Measurements from ENCODE around the gene AR.

Gene AR, protein sequence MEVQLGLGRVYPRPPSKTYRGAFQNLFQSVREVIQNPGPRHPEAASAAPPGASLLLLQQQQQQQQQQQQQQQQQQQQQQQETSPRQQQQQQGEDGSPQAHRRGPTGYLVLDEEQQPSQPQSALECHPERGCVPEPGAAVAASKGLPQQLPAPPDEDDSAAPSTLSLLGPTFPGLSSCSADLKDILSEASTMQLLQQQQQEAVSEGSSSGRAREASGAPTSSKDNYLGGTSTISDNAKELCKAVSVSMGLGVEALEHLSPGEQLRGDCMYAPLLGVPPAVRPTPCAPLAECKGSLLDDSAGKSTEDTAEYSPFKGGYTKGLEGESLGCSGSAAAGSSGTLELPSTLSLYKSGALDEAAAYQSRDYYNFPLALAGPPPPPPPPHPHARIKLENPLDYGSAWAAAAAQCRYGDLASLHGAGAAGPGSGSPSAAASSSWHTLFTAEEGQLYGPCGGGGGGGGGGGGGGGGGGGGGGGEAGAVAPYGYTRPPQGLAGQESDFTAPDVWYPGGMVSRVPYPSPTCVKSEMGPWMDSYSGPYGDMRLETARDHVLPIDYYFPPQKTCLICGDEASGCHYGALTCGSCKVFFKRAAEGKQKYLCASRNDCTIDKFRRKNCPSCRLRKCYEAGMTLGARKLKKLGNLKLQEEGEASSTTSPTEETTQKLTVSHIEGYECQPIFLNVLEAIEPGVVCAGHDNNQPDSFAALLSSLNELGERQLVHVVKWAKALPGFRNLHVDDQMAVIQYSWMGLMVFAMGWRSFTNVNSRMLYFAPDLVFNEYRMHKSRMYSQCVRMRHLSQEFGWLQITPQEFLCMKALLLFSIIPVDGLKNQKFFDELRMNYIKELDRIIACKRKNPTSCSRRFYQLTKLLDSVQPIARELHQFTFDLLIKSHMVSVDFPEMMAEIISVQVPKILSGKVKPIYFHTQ

DNA sequence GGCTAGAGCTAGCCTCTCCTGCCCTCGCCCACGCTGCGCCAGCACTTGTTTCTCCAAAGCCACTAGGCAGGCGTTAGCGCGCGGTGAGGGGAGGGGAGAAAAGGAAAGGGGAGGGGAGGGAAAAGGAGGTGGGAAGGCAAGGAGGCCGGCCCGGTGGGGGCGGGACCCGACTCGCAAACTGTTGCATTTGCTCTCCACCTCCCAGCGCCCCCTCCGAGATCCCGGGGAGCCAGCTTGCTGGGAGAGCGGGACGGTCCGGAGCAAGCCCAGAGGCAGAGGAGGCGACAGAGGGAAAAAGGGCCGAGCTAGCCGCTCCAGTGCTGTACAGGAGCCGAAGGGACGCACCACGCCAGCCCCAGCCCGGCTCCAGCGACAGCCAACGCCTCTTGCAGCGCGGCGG, at the start of gene AR:
TSS of gene AR (plus strand) at position 204 of the 400 bp plus-strand sequence. CDS start 1,126 bp downstream, outside the sequence.
- DNase-seq (ENCODE audit: low read depth in 2 of 3, low spot score in 2 of 3), result no peak

DNA sequence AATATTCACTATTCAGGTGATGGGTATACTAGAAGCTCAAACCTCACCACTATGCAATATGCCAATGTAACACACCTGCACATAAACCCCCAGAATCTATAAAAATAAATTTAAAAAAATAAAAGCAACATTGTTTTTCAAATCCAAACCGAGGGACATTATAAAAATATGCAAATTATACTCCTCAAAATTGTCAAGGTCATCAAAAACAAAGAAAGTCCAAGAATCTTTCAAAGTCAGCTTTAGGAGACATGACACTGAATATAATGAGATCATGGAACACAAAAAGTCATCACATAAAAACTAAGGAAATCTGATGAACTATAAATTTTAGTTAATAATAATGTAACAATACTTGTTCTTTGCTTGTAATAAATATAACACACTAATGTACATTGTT, 43.2 kb upstream of the AR start:
- DNase-seq (ENCODE audit: low read depth in 2 of 3, low spot score in 2 of 3), result no peak

DNA sequence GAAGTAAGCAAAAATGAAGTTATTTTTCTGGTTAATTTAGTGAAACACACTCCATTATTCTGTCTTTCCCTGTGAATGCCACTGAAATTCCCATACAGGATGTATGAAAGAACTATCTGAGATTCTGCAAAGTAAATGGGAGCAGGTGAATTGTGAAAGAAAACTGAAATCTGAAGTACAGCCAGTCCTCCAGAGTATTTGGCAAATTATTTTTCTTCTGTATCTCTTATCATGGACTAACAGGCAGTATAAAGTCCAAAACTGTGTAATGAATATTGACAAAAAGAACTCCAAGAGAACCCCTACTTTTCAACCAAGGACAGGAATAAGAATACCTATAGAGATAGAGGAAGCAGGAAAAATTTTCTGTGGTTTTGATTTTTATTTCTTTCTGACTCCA, 40.8 kb upstream of the AR start:
- DNase-seq (ENCODE audit: low read depth in 2 of 3, low spot score in 2 of 3), result no peak

DNA sequence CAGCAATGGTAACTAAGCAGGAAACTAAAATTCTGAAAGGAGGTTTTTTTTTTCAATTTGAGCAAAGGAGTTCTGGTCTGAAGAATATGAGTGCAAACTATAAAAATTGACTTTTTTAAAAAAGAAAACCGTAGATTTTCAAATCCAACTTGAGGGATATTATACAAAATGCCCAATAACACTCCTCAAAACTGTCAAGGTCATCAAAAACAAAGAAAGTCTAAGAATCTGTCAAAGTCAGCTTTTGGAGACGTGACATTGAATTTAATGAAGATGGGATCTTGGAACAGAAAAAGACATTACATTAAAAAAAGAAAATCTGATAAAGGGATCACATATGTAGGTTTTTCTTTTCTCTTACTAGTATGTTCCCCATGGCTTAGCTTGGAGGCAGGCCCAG, 40.4 kb upstream of the AR start:
- DNase-seq (ENCODE audit: low read depth in 2 of 3, low spot score in 2 of 3), result no peak

DNA sequence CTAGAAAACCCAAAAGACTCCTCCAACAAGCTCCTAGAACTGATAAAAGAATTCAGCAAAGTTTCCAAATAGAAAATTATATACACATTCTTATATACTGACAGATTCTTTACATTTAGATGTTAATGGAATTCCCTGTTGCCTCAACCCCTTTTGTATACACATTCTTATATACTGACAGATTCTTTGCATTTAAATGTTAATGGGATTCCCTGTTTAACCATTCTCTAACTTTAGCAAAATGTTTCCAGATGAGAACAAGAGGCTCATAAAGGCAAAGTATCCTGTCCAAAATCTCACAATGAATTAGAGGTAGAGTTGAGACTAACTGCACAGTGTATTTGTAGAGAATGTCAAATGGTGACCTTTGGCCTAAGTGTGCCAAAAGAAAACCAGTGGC, 23.1 kb upstream of the AR start:
- no peak for DNase-seq (ENCODE audit: low read depth in 2 of 3, low spot score in 2 of 3)

DNA sequence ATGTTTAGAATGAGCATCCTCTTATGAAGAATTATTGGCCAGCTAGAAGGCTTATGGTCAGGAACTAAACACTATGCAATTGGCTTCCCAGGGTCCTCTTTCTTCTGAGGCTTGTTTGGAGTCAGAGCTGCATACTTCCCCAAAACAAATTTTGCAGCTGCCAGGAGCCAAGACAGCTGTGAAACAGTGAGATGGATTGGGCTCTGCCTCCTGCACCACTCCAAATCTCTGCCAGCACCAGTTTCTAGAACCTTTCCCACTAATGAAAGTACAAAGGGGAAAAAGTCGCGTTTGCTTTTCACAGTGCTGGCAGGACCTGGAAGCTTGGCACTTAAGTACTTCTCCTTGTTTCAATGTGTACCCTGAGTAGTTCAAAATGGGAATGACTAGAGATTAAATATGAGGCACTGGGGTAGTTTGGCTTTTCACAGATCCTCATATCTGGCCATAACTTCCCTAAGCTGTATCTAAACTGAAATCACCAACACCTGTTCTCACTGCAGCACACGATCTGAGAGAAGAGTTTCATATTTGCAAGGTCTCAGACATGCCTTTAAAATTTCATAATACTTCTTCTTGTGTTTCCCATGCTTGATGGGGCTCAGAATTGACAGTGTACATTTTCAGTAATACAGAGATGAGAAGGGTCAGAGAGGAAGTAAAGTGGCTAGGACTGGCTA, 20.7 kb upstream of the AR start:
- DNase-seq (ENCODE audit: low read depth in 2 of 3, low spot score in 2 of 3), result no peak

DNA sequence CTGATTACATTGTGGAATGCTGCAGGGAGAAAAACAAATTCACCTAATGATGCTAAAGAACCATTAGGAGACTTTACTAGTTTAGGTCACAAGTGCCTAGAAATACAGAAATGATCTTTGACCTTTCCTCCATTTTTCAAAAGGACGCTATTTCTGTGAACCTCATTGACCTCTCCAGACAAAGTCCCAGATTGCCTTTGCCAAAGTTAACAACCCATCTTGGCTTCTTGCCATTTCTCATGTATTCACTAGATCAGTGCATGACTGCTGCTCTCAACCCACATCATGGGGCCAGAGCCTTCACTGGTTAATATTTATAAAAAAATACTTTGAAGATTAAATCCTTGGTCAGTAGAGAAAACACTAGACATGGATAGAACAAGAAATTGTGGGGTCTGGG, 19.9 kb upstream of the AR start:
- DNase-seq (ENCODE audit: low read depth in 2 of 3, low spot score in 2 of 3), result no peak

DNA sequence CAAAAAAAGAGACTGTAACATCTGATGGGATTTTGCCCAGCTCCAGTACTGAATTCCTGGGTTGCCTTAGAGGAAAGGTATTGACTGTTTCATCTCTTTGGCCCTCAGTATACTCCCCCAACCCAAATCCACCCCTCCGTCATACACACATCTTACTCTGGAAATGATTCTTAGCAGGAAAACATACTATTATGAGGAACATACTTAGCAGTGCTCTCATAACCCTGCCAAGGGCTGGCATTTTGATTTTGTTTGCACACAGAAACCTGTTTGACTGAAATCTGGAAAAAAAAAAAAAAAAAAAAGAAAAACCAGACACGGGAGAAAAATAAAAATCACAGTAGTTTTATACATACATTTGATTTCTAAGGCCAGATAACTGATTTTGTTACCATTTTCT, 19.4 kb upstream of the AR start:
- no peak for DNase-seq (ENCODE audit: low read depth in 2 of 3, low spot score in 2 of 3)

DNA sequence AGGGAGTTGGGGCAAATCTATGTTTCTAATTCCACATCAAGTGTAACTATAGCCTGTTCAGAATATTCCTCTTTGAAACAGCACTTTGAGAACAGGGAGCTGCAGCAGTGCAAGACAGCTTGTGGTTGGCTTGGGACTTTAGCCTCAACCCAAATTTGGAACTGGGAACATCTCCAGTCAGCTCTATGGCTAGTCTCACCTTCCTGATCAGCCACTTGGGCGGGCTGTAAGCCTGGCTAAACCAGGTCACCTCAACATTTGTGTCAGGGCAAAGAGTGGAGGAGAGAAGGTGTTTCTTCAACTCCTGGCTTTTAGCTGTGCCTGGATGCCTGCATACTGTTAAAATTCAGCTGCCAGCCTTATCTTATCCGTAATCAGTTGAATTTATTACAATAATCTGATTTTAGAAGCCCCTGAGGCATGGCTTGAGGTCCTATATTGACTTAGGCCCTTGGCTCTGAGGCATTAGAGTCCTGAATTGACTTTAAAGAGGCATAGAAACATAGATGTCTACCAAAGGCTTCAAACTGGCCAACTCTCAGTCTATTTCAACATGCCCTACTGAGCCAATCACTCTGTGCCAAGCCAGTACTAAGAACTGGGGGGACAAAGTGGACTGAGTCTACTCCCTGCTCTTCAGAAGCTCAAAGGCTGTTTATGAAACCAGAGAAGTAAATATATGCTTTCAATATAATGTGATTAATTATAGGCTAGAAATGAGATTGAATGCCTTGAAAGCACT, 18.7 kb upstream of the AR start:
- no peak for DNase-seq (ENCODE audit: low read depth in 2 of 3, low spot score in 2 of 3)

DNA sequence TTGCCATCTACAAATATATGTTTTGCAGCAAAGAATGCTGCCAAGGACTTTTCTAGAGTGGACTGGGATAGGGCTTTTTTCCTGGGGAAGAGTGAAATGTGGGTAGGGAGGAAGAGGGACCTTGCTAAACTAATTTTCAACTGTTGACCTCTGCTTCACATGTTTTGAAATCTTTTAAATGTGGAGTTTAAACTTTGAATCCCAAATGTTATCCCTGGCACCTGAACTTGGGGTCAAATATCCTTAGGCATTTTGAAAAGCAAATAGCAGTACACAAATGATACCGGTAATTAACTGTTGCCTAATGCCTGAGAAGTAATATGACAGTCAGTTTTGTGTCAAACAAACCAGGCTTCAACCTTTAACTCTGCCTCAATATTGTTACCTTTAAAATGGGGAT, 7.3 kb upstream of the AR start:
- no peak for DNase-seq (ENCODE audit: low read depth in 2 of 3, low spot score in 2 of 3)

DNA sequence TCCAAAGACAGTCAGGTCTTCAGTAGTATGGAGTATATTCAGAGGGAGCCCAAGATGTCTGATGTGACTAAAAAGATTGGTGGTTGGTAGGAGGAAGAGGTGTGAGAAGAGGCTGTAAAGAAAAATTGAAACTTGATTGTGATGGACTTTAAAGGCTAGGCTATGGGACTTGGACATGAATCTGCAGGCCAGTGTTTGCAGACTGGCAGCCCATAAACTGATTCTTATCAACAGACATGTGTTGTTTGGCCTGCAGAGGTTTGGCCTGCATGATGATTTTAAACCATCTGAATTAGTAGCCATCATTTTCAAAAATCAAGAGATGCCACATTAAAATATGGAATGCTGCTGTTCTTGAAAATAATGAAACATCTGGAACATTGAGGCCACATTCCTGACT, 5.4 kb upstream of the AR start:
- no peak for DNase-seq (ENCODE audit: low read depth in 2 of 3, low spot score in 2 of 3)

DNA sequence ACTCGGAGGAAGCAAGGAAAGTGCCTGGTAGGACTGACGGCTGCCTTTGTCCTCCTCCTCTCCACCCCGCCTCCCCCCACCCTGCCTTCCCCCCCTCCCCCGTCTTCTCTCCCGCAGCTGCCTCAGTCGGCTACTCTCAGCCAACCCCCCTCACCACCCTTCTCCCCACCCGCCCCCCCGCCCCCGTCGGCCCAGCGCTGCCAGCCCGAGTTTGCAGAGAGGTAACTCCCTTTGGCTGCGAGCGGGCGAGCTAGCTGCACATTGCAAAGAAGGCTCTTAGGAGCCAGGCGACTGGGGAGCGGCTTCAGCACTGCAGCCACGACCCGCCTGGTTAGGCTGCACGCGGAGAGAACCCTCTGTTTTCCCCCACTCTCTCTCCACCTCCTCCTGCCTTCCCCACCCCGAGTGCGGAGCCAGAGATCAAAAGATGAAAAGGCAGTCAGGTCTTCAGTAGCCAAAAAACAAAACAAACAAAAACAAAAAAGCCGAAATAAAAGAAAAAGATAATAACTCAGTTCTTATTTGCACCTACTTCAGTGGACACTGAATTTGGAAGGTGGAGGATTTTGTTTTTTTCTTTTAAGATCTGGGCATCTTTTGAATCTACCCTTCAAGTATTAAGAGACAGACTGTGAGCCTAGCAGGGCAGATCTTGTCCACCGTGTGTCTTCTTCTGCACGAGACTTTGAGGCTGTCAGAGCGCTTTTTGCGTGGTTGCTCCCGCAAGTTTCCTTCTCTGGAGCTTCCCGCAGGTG, 637 bp downstream of the AR start:
- DNase-seq (ENCODE audit: low read depth in 2 of 3, low spot score in 2 of 3), result no peak

DNA sequence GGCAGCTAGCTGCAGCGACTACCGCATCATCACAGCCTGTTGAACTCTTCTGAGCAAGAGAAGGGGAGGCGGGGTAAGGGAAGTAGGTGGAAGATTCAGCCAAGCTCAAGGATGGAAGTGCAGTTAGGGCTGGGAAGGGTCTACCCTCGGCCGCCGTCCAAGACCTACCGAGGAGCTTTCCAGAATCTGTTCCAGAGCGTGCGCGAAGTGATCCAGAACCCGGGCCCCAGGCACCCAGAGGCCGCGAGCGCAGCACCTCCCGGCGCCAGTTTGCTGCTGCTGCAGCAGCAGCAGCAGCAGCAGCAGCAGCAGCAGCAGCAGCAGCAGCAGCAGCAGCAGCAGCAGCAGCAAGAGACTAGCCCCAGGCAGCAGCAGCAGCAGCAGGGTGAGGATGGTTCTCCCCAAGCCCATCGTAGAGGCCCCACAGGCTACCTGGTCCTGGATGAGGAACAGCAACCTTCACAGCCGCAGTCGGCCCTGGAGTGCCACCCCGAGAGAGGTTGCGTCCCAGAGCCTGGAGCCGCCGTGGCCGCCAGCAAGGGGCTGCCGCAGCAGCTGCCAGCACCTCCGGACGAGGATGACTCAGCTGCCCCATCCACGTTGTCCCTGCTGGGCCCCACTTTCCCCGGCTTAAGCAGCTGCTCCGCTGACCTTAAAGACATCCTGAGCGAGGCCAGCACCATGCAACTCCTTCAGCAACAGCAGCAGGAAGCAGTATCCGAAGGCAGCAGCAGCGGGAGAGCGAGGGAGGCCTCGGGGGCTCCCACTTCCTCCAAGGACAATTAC, 1.4 kb downstream of the AR start:
- no peak for DNase-seq (ENCODE audit: low read depth in 2 of 3, low spot score in 2 of 3)

DNA sequence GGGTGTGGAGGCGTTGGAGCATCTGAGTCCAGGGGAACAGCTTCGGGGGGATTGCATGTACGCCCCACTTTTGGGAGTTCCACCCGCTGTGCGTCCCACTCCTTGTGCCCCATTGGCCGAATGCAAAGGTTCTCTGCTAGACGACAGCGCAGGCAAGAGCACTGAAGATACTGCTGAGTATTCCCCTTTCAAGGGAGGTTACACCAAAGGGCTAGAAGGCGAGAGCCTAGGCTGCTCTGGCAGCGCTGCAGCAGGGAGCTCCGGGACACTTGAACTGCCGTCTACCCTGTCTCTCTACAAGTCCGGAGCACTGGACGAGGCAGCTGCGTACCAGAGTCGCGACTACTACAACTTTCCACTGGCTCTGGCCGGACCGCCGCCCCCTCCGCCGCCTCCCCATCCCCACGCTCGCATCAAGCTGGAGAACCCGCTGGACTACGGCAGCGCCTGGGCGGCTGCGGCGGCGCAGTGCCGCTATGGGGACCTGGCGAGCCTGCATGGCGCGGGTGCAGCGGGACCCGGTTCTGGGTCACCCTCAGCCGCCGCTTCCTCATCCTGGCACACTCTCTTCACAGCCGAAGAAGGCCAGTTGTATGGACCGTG, 2.2 kb downstream of the AR start:
- no peak for DNase-seq (ENCODE audit: low read depth in 2 of 3, low spot score in 2 of 3)

DNA sequence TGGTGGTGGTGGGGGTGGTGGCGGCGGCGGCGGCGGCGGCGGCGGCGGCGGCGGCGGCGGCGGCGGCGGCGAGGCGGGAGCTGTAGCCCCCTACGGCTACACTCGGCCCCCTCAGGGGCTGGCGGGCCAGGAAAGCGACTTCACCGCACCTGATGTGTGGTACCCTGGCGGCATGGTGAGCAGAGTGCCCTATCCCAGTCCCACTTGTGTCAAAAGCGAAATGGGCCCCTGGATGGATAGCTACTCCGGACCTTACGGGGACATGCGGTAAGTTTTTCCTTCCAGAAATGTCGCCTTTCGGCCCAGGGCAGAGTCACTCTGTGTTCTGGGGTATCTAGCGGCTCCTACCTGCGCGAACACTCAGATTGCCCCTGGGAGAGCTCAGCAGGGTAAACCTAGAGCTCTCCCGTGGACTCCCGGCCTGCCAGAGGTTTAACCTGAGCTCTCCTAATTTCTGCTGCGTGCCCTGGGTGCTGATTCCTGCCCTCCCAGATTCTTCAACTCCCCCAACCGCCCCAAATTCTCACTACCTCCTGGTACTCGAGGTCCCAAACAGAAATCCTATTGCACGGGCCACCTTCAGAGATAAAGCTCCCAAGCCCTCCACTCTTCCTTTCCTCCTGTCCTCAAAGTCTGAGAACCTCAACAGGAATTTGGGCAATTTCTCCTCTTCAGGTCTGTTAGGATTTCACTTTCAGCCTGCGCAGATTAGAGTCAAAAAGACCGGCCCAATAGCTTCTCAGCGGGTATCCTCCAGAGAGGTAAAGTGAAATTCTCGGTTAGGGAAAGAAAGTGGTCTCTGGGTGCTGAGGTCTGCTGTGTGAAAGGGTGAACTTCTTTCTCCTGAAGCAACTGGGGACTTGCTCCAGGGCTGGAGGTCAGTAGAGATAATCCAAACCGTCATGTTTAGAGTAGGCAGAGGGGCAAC, 2.9 kb downstream of the AR start:
- DNase-seq (ENCODE audit: low read depth in 2 of 3, low spot score in 2 of 3), result no peak

DNA sequence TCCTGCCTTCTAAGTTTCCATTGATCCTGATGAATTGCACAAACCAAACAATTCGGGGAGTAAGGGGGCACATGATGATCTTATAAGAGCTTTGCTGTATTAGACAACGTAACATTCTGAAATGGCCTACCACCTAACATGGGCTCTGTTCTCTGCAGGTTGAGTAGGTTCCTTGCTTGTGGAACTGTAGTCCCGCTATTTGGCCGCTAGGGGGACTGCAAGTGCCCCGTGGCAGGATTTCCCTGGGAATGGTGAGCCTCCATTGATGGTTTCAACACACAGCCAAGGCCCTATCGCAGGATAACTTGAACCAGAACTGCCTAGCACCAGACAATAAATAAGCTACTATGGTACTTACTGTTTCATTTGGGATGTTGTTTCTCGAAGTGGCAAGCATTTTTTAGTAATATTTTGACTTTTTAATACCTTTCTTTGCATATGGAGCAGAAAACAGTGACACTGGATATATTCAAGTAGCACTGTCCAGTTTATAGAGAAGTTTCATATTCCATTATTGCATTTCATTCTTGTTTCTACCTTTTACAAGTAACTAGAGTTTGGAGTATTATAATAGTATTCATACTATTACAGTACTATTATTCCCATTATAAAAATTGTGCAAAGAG, 11.9 kb downstream of the AR start:
- DNase-seq (ENCODE audit: low read depth in 2 of 3, low spot score in 2 of 3), result no peak

DNA sequence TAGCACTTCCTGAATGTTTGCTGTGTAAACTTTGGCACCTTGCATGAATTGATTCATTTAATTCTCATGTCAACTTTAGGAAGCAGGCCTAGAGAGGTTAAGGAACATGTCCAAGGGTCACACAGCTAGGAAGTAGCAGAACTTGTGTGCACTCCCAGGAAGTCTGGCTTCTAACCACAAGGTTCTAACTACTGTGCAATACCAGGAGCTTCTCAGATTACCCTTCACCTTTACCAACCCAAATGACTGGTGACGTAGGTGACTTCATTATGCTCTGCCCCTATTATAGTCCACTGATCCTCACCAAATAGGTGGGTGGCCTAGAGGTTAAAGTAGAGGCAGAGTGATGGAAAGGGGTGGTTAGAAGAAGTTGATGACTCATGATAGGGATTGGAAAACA, 14.4 kb downstream of the AR start:
- DNase-seq (ENCODE audit: low read depth in 2 of 3, low spot score in 2 of 3), result no peak
